22Rv1 (cell line): ENCODE results near the gene TXLNA.
A peak's percentile ranks its signal among the peaks of the same experiment; 100 is the strongest.

Experiments
- H3K27ac ChIP-seq: fragments of 450-650 bp; 2 replicates; pipeline ENCODE4 v1.5.1; 2017
- CTCF ChIP-seq: fragments of 450-650 bp; IDR thresholded peaks from 2 replicates; pipeline ENCODE4 v1.5.1; 2017; ENCODE audit warnings: mild to moderate bottlenecking
- ZFX ChIP-seq: fragments of 450-650 bp; IDR thresholded peaks from 2 replicates; pipeline ENCODE4 v1.6.1; 2017; ENCODE audit warnings: antibody characterized with exemption, borderline replicate concordance

The TXLNA gene

GRCh38 chr1:32198237-32199042 lies 19.0 kb downstream of the TXLNA start:
- TF ChIP-seq CTCF (no peak), ZFX (no peak)
- H3K27ac ChIP-seq: peak overlapping the region; percentile 80

- TF ChIP-seq CTCF: no peak
- no peak for TF ChIP-seq ZFX
- peak overlapping the region; percentile 80 for H3K27ac ChIP-seq
Measured at GRCh38 chr1:32199043-32199716, 19.7 kb downstream of the TXLNA start.

- TF ChIP-seq ZFX: no peak
- TF ChIP-seq CTCF: no peak
- peak overlapping the region; percentile 80 for H3K27ac ChIP-seq
Measured at GRCh38 chr1:32199717-32200072, 20.2 kb downstream of the TXLNA start.

- peak within 1 kb of the TSS; percentile 80 for H3K27ac ChIP-seq
- no peak for TF ChIP-seq CTCF
- no peak for TF ChIP-seq ZFX
Measured at GRCh38 chr1:32200226-32201010, 20.9 kb downstream of the TXLNA start, which contains the start of gene CCDC28B. TSS of gene CCDC28B (plus strand) at chr1:32200595. CDS start at chr1:32201936, 1,341 bp downstream.

GRCh38 chr1:32201011-32201855 lies 21.8 kb downstream of the TXLNA start:
- H3K27ac ChIP-seq: peak overlapping the region; percentile 80
- no peak for TF ChIP-seq ZFX
- TF ChIP-seq CTCF: no peak

GRCh38 chr1:32204943-32205361 lies 25.5 kb downstream of the TXLNA start:
- H3K27ac ChIP-seq: peak overlapping the region; percentile 78
- TF ChIP-seq CTCF: no peak
